NCI-H2081 treated with DMSO at 0.1 percent for 48 hours (cell line): ENCODE measurements around the gene IL18R1.
"Not testable (repeated sequence)": the region's sequence is repeated elsewhere in the genome, so short reads cannot be mapped to it uniquely, and the experiment has no call there.

Source experiments
- DNase-seq: peaks from one replicate; lab custom pipeline; 2025; lab: John Stamatoyannopoulos, UW

IL18R1 gene

GRCh38 chr2:102355526-102356380, at the start of gene IL18R1:
TSS of gene IL18R1 (plus strand) at chr2:102355796. CDS start at chr2:102362661, 6,865 bp downstream.
- no peak for DNase-seq

- DNase-seq, result no peak
Measured at GRCh38 chr2:102306125-102306524, 49.5 kb upstream of the IL18R1 start.

GRCh38 chr2:102310964-102311640, 44.5 kb upstream of the IL18R1 start, which contains the start of gene IL1RL1:
TSS of gene IL1RL1 (plus strand) at chr2:102311563. CDS start at chr2:102338265, 26,702 bp downstream.
- DNase-seq, result no peak

GRCh38 chr2:102313025-102313424, 42.6 kb upstream of the IL18R1 start:
- no peak for DNase-seq

DNA sequence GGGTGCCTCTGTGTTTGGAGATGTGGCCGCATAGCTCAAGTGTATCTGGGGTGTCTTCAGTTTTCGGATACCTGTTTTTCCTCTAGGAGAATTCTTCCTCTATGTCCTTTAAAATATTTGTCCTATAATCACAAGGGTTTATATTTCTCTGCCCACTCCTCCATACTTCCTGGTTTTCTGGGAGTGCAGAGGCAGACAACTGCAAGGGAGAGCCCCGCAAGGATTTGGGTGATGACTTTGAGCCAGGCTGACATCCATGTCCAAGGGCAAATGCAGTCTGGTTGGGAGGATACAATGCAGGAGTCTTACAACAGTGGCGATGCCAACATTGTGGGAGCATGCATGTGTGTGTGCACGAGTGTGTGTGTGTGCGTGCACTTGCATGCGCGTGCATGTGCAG, 42.1 kb upstream of the IL18R1 start:
- no peak for DNase-seq

DNA sequence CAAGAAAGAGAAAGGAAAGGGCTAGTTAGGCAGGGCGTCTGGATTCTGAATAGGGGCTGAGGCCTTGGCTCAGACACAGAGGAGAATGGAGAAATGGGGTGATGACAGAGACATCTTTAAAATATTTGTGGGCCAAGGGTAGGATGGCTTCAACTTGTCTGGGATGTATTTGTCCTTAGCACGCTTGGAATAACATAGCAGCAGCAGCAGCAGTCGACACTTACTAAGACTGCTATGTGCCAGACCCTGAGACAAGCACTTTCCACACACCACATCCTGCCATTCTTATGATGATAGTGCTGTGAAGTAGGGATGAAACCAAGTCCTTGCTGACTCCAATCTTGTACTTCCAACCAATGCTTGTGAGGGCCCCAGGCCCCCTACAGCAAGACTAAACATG, 41.6 kb upstream of the IL18R1 start:
- no peak for DNase-seq

- DNase-seq, result no peak
Measured at GRCh38 chr2:102315921-102316320, 39.7 kb upstream of the IL18R1 start.

GRCh38 chr2:102317715-102318114, 37.9 kb upstream of the IL18R1 start:
- DNase-seq, result no peak

- no peak for DNase-seq
Measured at GRCh38 chr2:102318437-102318836, 37.2 kb upstream of the IL18R1 start.

DNA sequence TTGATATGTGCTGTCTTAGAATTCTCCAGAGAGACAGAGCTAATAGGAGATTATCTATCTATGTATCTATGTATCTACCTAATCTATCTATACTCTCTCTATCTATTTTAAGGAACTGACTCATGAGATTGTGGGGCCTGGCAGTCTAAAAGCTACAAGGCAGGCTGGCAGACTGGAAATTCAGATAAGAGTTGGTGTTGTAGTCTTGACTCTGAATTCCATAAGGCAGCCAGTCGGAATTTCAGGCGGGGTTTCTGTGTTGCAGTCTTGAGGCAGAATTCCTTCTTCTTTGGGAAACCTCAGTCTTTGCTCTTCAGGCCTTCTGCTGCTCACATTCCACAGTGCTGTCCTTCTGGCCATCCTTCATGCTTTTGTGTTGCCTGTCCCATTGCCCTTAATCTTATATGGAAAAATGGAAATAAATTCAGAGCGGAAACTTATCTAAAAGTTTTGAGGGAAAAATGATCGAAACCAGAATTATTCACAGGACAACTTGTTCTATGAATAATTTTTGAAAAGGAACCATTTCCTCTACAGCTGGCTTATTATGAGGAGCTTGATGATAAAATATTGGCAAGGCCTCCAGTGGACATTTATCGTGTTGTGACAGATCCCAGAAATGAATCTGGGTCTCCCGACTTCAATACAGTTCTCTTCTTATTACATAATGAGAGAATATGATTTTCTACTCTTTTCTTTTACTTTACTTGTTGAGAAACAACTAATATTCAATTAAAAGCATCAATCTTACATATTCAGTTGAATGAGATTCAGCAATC, 33.5 kb upstream of the IL18R1 start:
- DNase-seq, result no peak

DNA sequence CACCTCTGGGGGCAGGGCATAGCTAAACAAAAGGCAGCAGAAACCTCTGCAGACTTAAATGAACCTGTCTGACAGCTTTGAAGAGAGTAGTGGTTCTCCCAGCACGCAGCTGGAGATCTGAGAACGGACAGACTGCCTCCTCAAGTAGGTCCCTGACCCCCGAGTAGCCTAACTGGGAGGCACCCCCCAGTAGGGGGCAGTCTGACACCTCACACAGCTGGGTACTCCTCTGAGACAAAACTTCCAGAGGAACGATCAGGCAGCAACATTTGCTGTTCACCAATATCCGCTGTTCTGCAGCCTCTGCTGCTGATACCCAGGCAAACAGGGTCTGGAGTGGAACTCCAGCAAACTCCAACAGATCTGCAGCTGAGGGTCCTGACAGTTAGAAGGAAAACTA, 30.7 kb upstream of the IL18R1 start:
- not testable (repeated sequence) for DNase-seq

DNA sequence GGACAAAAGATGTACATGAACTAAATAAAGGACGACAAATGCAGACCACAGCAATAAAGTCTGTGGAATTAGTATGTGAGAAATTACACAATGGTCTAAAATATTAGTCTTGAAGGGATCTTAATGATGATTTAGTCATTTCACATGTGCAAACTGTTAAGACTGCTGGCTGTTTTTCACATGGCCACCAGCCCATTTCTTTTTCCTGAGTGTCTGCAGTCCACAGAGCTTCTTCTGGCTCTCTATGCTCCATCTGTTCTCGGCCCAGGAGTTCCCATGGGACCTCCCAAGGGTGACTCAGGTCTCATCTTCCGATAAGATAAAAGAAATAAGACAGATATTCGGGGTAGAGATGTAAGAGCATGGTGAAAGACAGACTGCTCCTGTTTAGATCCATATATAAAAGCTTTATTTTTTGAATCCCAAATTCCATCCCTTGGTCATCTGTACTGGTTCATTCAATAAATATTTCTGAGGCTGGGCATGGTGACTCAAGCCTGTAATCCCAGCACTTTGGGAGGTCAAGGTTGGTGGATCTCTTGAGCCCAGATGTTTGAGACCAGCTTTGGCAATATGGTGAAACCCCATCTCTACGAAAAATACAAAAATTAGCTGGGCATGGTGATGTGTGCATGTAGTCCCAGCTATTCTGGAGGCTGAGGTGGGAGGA, 24.1 kb upstream of the IL18R1 start:
- no peak for DNase-seq

GRCh38 chr2:102334486-102334885, 21.1 kb upstream of the IL18R1 start:
- no peak for DNase-seq

- no peak for DNase-seq
Measured at GRCh38 chr2:102335871-102336366, 19.7 kb upstream of the IL18R1 start.

GRCh38 chr2:102336502-102336945, 19.1 kb upstream of the IL18R1 start:
- DNase-seq, result no peak

- no peak for DNase-seq
Measured at GRCh38 chr2:102337012-102337411, 18.6 kb upstream of the IL18R1 start.

DNA sequence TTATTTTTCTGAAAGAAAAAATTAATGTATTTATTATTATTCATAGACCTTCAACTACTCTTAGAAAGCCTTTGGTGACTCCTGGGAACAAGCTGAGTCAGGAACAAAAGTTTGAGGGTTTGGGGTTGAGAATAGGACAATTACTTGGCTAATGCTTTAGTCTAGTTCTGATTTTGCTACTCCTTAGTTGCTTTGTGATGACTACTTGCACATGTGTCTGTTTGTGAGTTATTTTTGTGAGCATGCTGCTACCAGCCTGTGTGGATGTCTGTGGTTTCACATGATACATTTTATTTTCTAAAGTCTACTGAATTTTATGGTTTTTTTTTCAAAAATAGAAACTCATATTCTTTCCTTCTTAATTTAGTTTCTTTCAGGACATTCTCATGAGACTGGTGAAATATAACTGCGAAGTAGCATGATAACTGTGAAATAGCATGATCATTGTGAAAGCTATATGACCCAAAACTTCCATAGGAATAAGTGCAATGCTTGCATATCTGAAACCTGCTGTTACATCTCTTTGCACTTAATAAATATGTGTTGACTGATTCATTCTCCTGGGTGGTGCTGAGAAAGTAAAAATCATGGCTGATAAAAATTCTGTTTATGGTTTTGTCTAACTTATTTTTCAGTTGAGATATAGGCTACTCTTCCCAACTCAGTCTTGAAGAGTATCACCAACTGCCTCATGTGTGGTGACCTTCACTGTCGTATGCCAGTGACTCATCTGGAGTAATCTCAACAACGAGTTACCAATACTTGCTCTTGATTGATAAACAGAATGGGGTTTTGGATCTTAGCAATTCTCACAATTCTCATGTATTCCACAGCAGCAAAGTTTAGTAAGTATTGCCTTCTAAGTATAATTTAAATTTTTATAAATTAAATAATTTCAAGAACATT, 17.9 kb upstream of the IL18R1 start:
- no peak for DNase-seq

GRCh38 chr2:102340778-102341177, 14.8 kb upstream of the IL18R1 start:
- no peak for DNase-seq

DNA sequence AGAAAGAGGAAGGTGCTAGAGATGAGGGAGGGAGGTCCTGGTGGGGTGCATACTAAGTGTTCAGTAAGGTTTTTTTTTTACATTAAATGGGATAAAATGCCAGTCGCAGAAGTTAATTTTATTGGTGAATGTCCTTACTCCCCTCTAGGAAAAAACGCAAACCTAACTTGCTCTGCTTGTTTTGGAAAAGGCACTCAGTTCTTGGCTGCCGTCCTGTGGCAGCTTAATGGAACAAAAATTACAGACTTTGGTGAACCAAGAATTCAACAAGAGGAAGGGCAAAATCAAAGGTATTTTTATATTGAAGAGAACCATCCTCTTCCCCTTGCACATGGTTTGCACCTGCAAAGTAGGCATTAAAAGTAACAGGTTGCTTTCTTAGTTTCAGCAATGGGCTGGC, 12.7 kb upstream of the IL18R1 start:
- DNase-seq, result no peak

GRCh38 chr2:102344397-102344796, 11.2 kb upstream of the IL18R1 start:
- DNase-seq, result no peak
